GM10266 (cell line): ENCODE measurements around the gene CACNA2D3.

Source experiments
- DNase-seq: peaks from one replicate; pipeline ENCODE4 v3.0.0; 2012; ENCODE audit errors: extremely low spot score
- TF ChIP-seq, protein P1 (sequence below): IDR thresholded peaks from 2 replicates; pipeline ENCODE4 v1.5.1; 2012; ENCODE audit warnings: mild to moderate bottlenecking, low read depth; ENCODE audit not compliant: control insufficient read depth, insufficient read depth; ENCODE audit errors: missing control alignments

The CACNA2D3 gene

GRCh38 chr3:55119268-55119667 is 996.9 kb downstream of the CACNA2D3 start:
- TF ChIP-seq, protein P1, sequence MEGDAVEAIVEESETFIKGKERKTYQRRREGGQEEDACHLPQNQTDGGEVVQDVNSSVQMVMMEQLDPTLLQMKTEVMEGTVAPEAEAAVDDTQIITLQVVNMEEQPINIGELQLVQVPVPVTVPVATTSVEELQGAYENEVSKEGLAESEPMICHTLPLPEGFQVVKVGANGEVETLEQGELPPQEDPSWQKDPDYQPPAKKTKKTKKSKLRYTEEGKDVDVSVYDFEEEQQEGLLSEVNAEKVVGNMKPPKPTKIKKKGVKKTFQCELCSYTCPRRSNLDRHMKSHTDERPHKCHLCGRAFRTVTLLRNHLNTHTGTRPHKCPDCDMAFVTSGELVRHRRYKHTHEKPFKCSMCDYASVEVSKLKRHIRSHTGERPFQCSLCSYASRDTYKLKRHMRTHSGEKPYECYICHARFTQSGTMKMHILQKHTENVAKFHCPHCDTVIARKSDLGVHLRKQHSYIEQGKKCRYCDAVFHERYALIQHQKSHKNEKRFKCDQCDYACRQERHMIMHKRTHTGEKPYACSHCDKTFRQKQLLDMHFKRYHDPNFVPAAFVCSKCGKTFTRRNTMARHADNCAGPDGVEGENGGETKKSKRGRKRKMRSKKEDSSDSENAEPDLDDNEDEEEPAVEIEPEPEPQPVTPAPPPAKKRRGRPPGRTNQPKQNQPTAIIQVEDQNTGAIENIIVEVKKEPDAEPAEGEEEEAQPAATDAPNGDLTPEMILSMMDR: no peak
- DNase-seq: no peak

- DNase-seq: no peak
- TF ChIP-seq, protein P1: no peak
Observed at GRCh38 chr3:55122312-55122711, 1000.0 kb downstream of the CACNA2D3 start.
